Neural cell (in vitro differentiated cells): Measurements from ENCODE around the gene TMEM43. TPM values are rescaled to one million over a fixed set of nuclear protein-coding genes. Genes with fewer than 3 reads are reported as not detected.

Experiments
- H2AFZ ChIP-seq: fragments of 200-600, 300-800 bp; sonication (generic), shearing (Covaris generic); 2 replicates; pipeline ENCODE4 v1.6.0; 2014; ENCODE audit warnings: low read depth, mild to moderate bottlenecking, antibody characterized with exemption, low read length, moderate library complexity
- H3F3A ChIP-seq: fragments of 200-600 bp; shearing (Covaris generic); 2 replicates; pipeline ENCODE4 v1.6.1; 2016; ENCODE audit warnings: mild to moderate bottlenecking, moderate library complexity, mixed read lengths, antibody characterized with exemption, low read length; ENCODE audit not compliant: insufficient read depth, poor library complexity, severe bottlenecking
- H3K27ac ChIP-seq: fragments of 200-600, 300-800 bp; sonication (generic), shearing (Covaris generic); 2 replicates; pipeline ENCODE4 v1.5.1; 2014; ENCODE audit warnings: mild to moderate bottlenecking, low read length, moderate library complexity
- H3K27me3 ChIP-seq: fragments of 300-800, 200-600 bp; sonication (generic), shearing (Covaris generic); 2 replicates; pipeline ENCODE4 v1.6.0; 2014; ENCODE audit warnings: mild to moderate bottlenecking, low read depth, low read length, moderate library complexity; ENCODE audit not compliant: insufficient read depth
- H3K36me3 ChIP-seq: fragments of 300-800, 200-600 bp; sonication (generic), shearing (Covaris generic); 2 replicates; pipeline ENCODE4 v1.5.1; 2014; ENCODE audit warnings: mild to moderate bottlenecking, antibody characterized with exemption, low read length, moderate library complexity; ENCODE audit not compliant: insufficient read depth
- H3K4me2 ChIP-seq: fragments of 300-800, 200-600 bp; sonication (generic), shearing (Covaris generic); 2 replicates; pipeline ENCODE4 v1.6.0; 2014; ENCODE audit warnings: mild to moderate bottlenecking, low read length
- H3K4me3 ChIP-seq: fragments of 300-800, 200-600 bp; sonication (generic), shearing (Covaris generic); 2 replicates; pipeline ENCODE4 v1.5.1; 2014; ENCODE audit warnings: mild to moderate bottlenecking, low read length, moderate library complexity
- H3K79me2 ChIP-seq: fragments of 200-600 bp; shearing (Covaris generic); replicated peaks from 2 replicates; pipeline ENCODE4 v1.6.0; 2014; ENCODE audit warnings: mild to moderate bottlenecking, low read length, moderate library complexity; ENCODE audit not compliant: insufficient read depth
- H3K9ac ChIP-seq: fragments of 300-800, 200-600 bp; sonication (generic), shearing (Covaris generic); 2 replicates; pipeline ENCODE4 v1.6.1; 2016; ENCODE audit warnings: mild to moderate bottlenecking, low read length, mixed read lengths
- H3K9me2 ChIP-seq: fragments of 200-600 bp; shearing (Covaris generic); 2 replicates; pipeline ENCODE4 v1.6.1; 2016; ENCODE audit warnings: mild to moderate bottlenecking, low read length, mixed read lengths; ENCODE audit not compliant: insufficient read depth
- H3K9me3 ChIP-seq: fragments of 200-600, 300-800 bp; sonication (generic), shearing (Covaris generic); 2 replicates; pipeline ENCODE4 v1.6.1; 2016; ENCODE audit warnings: mild to moderate bottlenecking, mixed run types, low read length, moderate library complexity, mixed read lengths
- H4K20me1 ChIP-seq: fragments of 200-600 bp; shearing (Covaris generic); 2 replicates; pipeline ENCODE4 v1.6.1; 2016; ENCODE audit warnings: mild to moderate bottlenecking, mixed run types; ENCODE audit not compliant: insufficient read depth
- EP300 ChIP-seq: fragments of 450-650 bp; conservative IDR thresholded peaks from 2 replicates; pipeline ENCODE4 v1.6.1; 2014; ENCODE audit warnings: antibody characterized with exemption, mild to moderate bottlenecking, moderate library complexity; ENCODE audit not compliant: poor library complexity, severe bottlenecking
- EZH2 ChIP-seq: fragments of 200-600, 300-800 bp; shearing (Covaris generic), sonication (generic); IDR thresholded peaks from 2 replicates; pipeline ENCODE4 v1.6.1; 2014; ENCODE audit warnings: antibody characterized with exemption, low read length, borderline replicate concordance, mild to moderate bottlenecking; ENCODE audit not compliant: insufficient read depth, poor library complexity, severe bottlenecking
- MXI1 ChIP-seq: fragments of 450-650 bp; conservative IDR thresholded peaks from 2 replicates; pipeline ENCODE4 v1.6.1; 2014; ENCODE audit warnings: antibody characterized with exemption, mild to moderate bottlenecking; ENCODE audit not compliant: poor library complexity, severe bottlenecking
- POLR2AphosphoS5 ChIP-seq: IDR thresholded peaks from 2 replicates; pipeline ENCODE4 v1.6.1; 2012
- RAD21 ChIP-seq: fragments of 450-650 bp; conservative IDR thresholded peaks from 2 replicates; pipeline ENCODE4 v1.6.1; 2014; ENCODE audit warnings: antibody characterized with exemption, mild to moderate bottlenecking, moderate library complexity
- SMC3 ChIP-seq: fragments of 450-650 bp; conservative IDR thresholded peaks from 2 replicates; pipeline ENCODE4 v1.6.1; 2014; ENCODE audit warnings: antibody characterized with exemption, mild to moderate bottlenecking, moderate library complexity; ENCODE audit not compliant: poor library complexity
- TAF1 ChIP-seq: IDR thresholded peaks from 2 replicates; pipeline ENCODE4 v1.6.1; 2012; ENCODE audit warnings: low read depth
- polyA plus RNA-seq: library from polyadenylated mRNA; depleted of rRNA; stranded (reverse); fragments of >200 nt; gene quantifications from 2 replicates; pipeline ENCODE4 v1.2.3, GENCODE V29; 2014
- TF ChIP-seq, protein P1 (sequence below): fragments of 450-650 bp; IDR thresholded peaks from 2 replicates; pipeline ENCODE4 v1.5.1; 2014; ENCODE audit warnings: antibody characterized with exemption, mild to moderate bottlenecking, moderate library complexity; ENCODE audit not compliant: poor library complexity, severe bottlenecking
- TF ChIP-seq, protein P2 (sequence below): IDR thresholded peaks from 2 replicates; pipeline ENCODE4 v1.6.1; 2012; ENCODE audit warnings: borderline replicate concordance

Gene TMEM43
- polyA plus RNA-seq, 1 donor from 2014 or later, result 61.3 TPM

DNA sequence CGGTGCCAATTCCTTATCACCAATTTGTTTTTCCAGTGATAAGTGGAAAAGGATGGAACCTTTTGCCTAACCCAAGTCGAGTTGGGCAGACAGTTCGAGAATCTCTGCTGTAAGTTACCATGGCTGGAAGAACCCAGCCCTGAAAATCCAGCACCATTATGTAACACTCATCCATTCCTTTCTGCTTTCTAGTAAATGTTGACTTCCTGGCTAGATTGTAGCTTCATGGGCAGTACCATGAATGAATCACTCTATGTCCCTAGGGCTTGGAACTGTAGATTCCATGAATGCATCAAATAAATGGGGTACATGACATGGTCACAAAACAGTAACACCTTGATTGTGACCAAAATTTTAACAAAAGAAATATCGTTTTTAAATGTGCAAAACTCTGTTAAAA is 14.2 kb upstream of the TMEM43 start:
- Histone ChIP-seq H3K4me2 (no peak overlapping the region), H3K36me3 (no peaks in the 10 kb centered on the region), H3K9me3 (no peaks in the 10 kb centered on the region), H3K27me3 (no peaks in the 10 kb centered on the region), H3F3A (no peaks in the 10 kb centered on the region), H3K9ac (no peak overlapping the region), H2AFZ (no peak overlapping the region), H3K79me2 (no peaks in the 10 kb centered on the region), H4K20me1 (no peaks in the 10 kb centered on the region), H3K9me2 (no peaks in the 10 kb centered on the region), H3K27ac (no peak overlapping the region), H3K4me3 (no peak overlapping the region)
- TF ChIP-seq, protein P1, sequence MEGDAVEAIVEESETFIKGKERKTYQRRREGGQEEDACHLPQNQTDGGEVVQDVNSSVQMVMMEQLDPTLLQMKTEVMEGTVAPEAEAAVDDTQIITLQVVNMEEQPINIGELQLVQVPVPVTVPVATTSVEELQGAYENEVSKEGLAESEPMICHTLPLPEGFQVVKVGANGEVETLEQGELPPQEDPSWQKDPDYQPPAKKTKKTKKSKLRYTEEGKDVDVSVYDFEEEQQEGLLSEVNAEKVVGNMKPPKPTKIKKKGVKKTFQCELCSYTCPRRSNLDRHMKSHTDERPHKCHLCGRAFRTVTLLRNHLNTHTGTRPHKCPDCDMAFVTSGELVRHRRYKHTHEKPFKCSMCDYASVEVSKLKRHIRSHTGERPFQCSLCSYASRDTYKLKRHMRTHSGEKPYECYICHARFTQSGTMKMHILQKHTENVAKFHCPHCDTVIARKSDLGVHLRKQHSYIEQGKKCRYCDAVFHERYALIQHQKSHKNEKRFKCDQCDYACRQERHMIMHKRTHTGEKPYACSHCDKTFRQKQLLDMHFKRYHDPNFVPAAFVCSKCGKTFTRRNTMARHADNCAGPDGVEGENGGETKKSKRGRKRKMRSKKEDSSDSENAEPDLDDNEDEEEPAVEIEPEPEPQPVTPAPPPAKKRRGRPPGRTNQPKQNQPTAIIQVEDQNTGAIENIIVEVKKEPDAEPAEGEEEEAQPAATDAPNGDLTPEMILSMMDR, result no peak
- no peak for TF ChIP-seq TAF1
- TF ChIP-seq POLR2AphosphoS5, result no peak
- TF ChIP-seq RAD21, result no peak
- no peak for TF ChIP-seq SMC3
- TF ChIP-seq, protein P2, sequence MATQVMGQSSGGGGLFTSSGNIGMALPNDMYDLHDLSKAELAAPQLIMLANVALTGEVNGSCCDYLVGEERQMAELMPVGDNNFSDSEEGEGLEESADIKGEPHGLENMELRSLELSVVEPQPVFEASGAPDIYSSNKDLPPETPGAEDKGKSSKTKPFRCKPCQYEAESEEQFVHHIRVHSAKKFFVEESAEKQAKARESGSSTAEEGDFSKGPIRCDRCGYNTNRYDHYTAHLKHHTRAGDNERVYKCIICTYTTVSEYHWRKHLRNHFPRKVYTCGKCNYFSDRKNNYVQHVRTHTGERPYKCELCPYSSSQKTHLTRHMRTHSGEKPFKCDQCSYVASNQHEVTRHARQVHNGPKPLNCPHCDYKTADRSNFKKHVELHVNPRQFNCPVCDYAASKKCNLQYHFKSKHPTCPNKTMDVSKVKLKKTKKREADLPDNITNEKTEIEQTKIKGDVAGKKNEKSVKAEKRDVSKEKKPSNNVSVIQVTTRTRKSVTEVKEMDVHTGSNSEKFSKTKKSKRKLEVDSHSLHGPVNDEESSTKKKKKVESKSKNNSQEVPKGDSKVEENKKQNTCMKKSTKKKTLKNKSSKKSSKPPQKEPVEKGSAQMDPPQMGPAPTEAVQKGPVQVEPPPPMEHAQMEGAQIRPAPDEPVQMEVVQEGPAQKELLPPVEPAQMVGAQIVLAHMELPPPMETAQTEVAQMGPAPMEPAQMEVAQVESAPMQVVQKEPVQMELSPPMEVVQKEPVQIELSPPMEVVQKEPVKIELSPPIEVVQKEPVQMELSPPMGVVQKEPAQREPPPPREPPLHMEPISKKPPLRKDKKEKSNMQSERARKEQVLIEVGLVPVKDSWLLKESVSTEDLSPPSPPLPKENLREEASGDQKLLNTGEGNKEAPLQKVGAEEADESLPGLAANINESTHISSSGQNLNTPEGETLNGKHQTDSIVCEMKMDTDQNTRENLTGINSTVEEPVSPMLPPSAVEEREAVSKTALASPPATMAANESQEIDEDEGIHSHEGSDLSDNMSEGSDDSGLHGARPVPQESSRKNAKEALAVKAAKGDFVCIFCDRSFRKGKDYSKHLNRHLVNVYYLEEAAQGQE, result no peak
- TF ChIP-seq EZH2, result no peak
- no peak for TF ChIP-seq MXI1
- TF ChIP-seq EP300, result no peak

DNA sequence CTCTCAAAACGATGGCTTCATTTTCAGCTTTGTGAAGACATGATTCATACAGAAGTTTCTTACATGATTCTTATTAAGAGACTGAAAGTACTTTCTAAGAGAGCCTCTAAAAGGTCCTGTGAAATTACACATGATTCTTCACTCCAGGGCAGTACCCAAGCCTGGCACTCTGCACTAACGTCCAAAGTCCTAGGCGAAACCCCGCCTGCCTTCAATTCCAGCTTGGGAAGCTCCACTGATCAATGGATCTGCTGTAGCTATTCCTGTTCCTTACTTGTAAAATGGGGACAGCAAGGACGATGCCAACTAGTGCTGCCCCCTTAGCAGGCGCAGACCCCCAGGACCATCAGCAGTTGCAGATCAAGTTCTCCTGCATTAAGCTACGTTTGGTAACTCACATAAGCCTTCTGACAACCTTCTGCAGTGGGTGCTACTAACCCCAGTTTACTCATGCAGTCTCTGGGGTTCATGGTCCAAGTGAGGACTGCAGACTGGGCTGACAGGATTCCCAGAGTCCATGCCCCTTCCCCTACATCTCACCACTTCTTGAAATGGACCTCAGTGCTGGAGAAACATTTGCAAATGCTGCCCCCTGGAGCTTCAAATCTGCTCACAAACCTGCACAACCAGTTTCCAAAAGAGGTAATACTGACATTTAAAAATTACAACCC is 10.8 kb upstream of the TMEM43 start:
- no peak overlapping the region for H2AFZ ChIP-seq
- H3F3A ChIP-seq, result no peaks in the 10 kb centered on the region

More for the DNA sequence above, 10.8 kb upstream of the TMEM43 start:
- Histone ChIP-seq H3K79me2 (no peaks in the 10 kb centered on the region), H3K27me3 (no peaks in the 10 kb centered on the region), H3K9ac (no peak overlapping the region), H3K4me3 (no peak overlapping the region), H3K4me2 (no peak overlapping the region), H3K36me3 (no peaks in the 10 kb centered on the region), H3K9me2 (no peaks in the 10 kb centered on the region), H4K20me1 (no peaks in the 10 kb centered on the region), H3K9me3 (no peaks in the 10 kb centered on the region), H3K27ac (no peak overlapping the region)
- no peak for TF ChIP-seq EP300
- no peak for TF ChIP-seq TAF1
- TF ChIP-seq RAD21, result no peak
- no peak for TF ChIP-seq EZH2
- TF ChIP-seq, protein P2, result no peak
- TF ChIP-seq POLR2AphosphoS5, result no peak
- TF ChIP-seq, protein P1, result no peak
- TF ChIP-seq SMC3, result no peak
- no peak for TF ChIP-seq MXI1
